Caco-2 (cell line): ENCODE measurements around the gene MYO5C. TPM values are rescaled to one million over a fixed set of nuclear protein-coding genes. Genes with fewer than 3 reads are reported as not detected.

Experiments
- BruUV-seq: library from RNA; stranded (reverse); fragments of 400-500 nt; replicated peaks from 2 replicates; lab custom pipeline; 2021; lab: Mats Ljungman, UMichigan
- CTCF ChIA-PET: fragments of 300-600 bp; sonication (Branson Sonifier 250); formaldehyde crosslinking; loops from one replicate; lab custom pipeline; 2022; ENCODE audit warnings: antibody characterized with exemption; lab: Charles Lee
- POLR2A ChIA-PET: fragments of 300-600 bp; sonication (Branson Sonifier 250); formaldehyde crosslinking; loops from one replicate; lab custom pipeline; 2022; ENCODE audit warnings: antibody characterized with exemption; lab: Charles Lee
- DNase-seq, 2 experiments: peaks; one replicate each; pipeline versions ENCODE4 v3.0.0 to v3.0.0-alpha.2; 2020 to 2022
- H3K27me3 ChIP-seq: replicated peaks from 2 replicates; pipeline ENCODE4 v1.6.0; 2011; ENCODE audit warnings: low read length; ENCODE audit not compliant: control insufficient read depth, insufficient read depth
- H3K36me3 ChIP-seq: 2 replicates; pipeline ENCODE4 v1.5.1; 2011; ENCODE audit warnings: low read length; ENCODE audit not compliant: control insufficient read depth, insufficient read depth
- H3K4me1 ChIP-seq: fragments of 250-450 bp; sonication (Bioruptor Pico); 2 replicates; pipeline ENCODE4 v1.5.1; 2020; ENCODE audit warnings: mild to moderate bottlenecking
- H3K4me3 ChIP-seq: 2 replicates; pipeline ENCODE4 v1.5.1; 2011; ENCODE audit warnings: low read depth, mild to moderate bottlenecking, control low read depth, low read length
- H3K9me3 ChIP-seq: fragments of 250-450 bp; sonication (Bioruptor Pico); 2 replicates; pipeline ENCODE4 v1.5.1; 2020; ENCODE audit warnings: mild to moderate bottlenecking, moderate library complexity
- H3K27ac Mint-ChIP-seq: one replicate; pipeline ENCODE4 v1.8.0; 2022; ENCODE audit warnings: mixed read lengths; ENCODE audit not compliant: unreplicated experiment
- H3K27me3 Mint-ChIP-seq: one replicate; pipeline ENCODE4 v1.8.0; 2022; ENCODE audit warnings: mixed read lengths; ENCODE audit not compliant: insufficient read depth, unreplicated experiment
- H3K36me3 Mint-ChIP-seq: one replicate; pipeline ENCODE4 v1.8.0; 2022; ENCODE audit warnings: mild to moderate bottlenecking, mixed read lengths; ENCODE audit not compliant: insufficient read depth, unreplicated experiment
- H3K4me1 Mint-ChIP-seq: one replicate; pipeline ENCODE4 v1.8.0; 2022; ENCODE audit warnings: low read depth, mixed read lengths; ENCODE audit not compliant: unreplicated experiment
- H3K4me3 Mint-ChIP-seq: one replicate; pipeline ENCODE4 v1.8.0; 2022; ENCODE audit warnings: mild to moderate bottlenecking, moderate library complexity, mixed read lengths; ENCODE audit not compliant: unreplicated experiment
- H3K9me3 Mint-ChIP-seq: one replicate; pipeline ENCODE4 v1.8.0; 2022; ENCODE audit warnings: mixed read lengths; ENCODE audit not compliant: unreplicated experiment
- CTCF ChIP-seq, 2 experiments: fragments of 200-600 bp in 1 of 2; IDR thresholded peaks; 1 replicate in 1 of 2; 2 replicates in 1 of 2; pipeline versions ENCODE4 v1.5.1 to v1.8.0; 2011 to 2022; ENCODE audit warnings: antibody characterized with exemption in 1 of 2, control low read depth in 1 of 2, inconsistent platforms in 1 of 2, low read depth in 1 of 2, low read length in 1 of 2, mild to moderate bottlenecking in 1 of 2, moderate library complexity in 1 of 2; ENCODE audit not compliant: insufficient read depth in 1 of 2, severe bottlenecking in 1 of 2, unreplicated experiment in 1 of 2
- intact Hi-C: fragments of 100-400 bp; cut with micrococcal nuclease; formaldehyde crosslinking; loops from one replicate; pipeline ENCODE4 v1.10.0; 2022; ENCODE audit not compliant: unreplicated experiment
- total RNA-seq: library from RNA; stranded (reverse); gene quantifications from 2 replicates; pipeline ENCODE4 v1.2.3, GENCODE V29; 2022

Gene MYO5C
- total RNA-seq, 1 experiment from 2014 or later = 33.5 TPM

- H3K36me3 ChIP-seq = no peaks in the 10 kb centered on the region
- intact Hi-C loops = no loop called here
- Mint-ChIP-seq H3K36me3 (no peaks in the 10 kb centered on the region), H3K27me3 (no peaks in the 10 kb centered on the region), H3K9me3 (no peaks in the 10 kb centered on the region), H3K4me1 (no peaks in the 10 kb centered on the region), H3K27ac (no peak overlapping the region), H3K4me3 (no peak overlapping the region)
- no peaks in the 10 kb centered on the region for H3K9me3 ChIP-seq
- no peak for DNase-seq
- no peaks in the 10 kb centered on the region for H3K27me3 ChIP-seq
- no TSS peak for BruUV-seq
- POLR2A ChIA-PET = no interaction called here
- no peaks in the 10 kb centered on the region for H3K4me1 ChIP-seq
- H3K4me3 ChIP-seq = no peak overlapping the region
- no peak for TF ChIP-seq CTCF (IDR thresholded peaks at IDR 0.05; ENCODE audit: insufficient read depth in 1 of 2, low read depth in 1 of 2, low read length in 1 of 2, severe bottlenecking in 1 of 2, unreplicated experiment in 1 of 2)
- CTCF ChIA-PET = no interaction called here
These were observed 23.3 kb upstream of the MYO5C start for GRCh38 chr15:52318729-52319500.

GRCh38 chr15:52317688-52318087 lies 22.1 kb upstream of the MYO5C start:
- no TSS peak for BruUV-seq
- no peak for TF ChIP-seq CTCF (IDR thresholded peaks at IDR 0.05; ENCODE audit: insufficient read depth in 1 of 2, low read depth in 1 of 2, low read length in 1 of 2, severe bottlenecking in 1 of 2, unreplicated experiment in 1 of 2)
- intact Hi-C loops = no loop called here
- no peaks in the 10 kb centered on the region for H3K36me3 Mint-ChIP-seq
- no peaks in the 10 kb centered on the region for H3K9me3 Mint-ChIP-seq
- H3K4me3 Mint-ChIP-seq = no peak overlapping the region
- POLR2A ChIA-PET = no interaction called here
- DNase-seq = no peak
- Histone ChIP-seq H3K36me3 (no peaks in the 10 kb centered on the region), H3K9me3 (no peaks in the 10 kb centered on the region), H3K4me3 (no peak overlapping the region), H3K27me3 (no peaks in the 10 kb centered on the region), H3K4me1 (no peaks in the 10 kb centered on the region)
- H3K4me1 Mint-ChIP-seq = no peaks in the 10 kb centered on the region
- CTCF ChIA-PET = no interaction called here
- no peaks in the 10 kb centered on the region for H3K27me3 Mint-ChIP-seq
- no peak overlapping the region for H3K27ac Mint-ChIP-seq

DNA sequence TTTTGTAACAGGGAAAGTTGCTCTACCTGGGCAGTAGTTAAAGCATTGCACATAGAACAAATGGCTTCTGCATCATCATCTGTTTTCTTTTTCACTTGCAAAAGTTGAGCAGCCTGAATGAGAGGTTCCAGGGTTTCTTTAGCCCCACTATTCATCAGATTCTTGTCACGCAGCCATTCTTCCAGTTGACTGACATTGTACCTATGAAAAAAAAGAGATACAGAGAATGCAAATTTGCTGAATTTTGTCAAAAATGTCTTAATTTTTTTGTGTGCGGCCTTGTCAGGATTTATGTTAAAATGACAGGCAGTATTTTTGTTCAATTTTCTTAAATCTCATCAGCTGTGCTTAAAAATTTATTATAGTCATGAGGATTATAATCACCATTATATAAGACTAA lies 21.4 kb upstream of the MYO5C start:
- no peaks in the 10 kb centered on the region for H3K9me3 ChIP-seq
- Mint-ChIP-seq H3K9me3 (no peaks in the 10 kb centered on the region), H3K4me3 (no peak overlapping the region), H3K27ac (no peak overlapping the region), H3K36me3 (no peaks in the 10 kb centered on the region), H3K4me1 (no peaks in the 10 kb centered on the region), H3K27me3 (no peaks in the 10 kb centered on the region)
- DNase-seq = no peak
- no peaks in the 10 kb centered on the region for H3K4me1 ChIP-seq
- H3K36me3 ChIP-seq = no peaks in the 10 kb centered on the region
- no peaks in the 10 kb centered on the region for H3K27me3 ChIP-seq
- intact Hi-C loops = no loop called here
- no peak overlapping the region for H3K4me3 ChIP-seq
- POLR2A ChIA-PET = no interaction called here
- no peak for TF ChIP-seq CTCF (IDR thresholded peaks at IDR 0.05; ENCODE audit: insufficient read depth in 1 of 2, low read depth in 1 of 2, low read length in 1 of 2, severe bottlenecking in 1 of 2, unreplicated experiment in 1 of 2)
- BruUV-seq = no TSS peak
- CTCF ChIA-PET = no interaction called here
